C1 segment of cervical spinal cord (tissue), 14 donors: ENCODE measurements around the gene MAOB.
A peak's percentile ranks its signal among the peaks of the same experiment; 100 is the strongest.
"Not testable (repeated sequence)": the region's sequence is repeated elsewhere in the genome, so short reads cannot be mapped to it uniquely, and the experiment has no call there.

ENCODE experiments used
- DNase-seq, 14 donors: peaks; one replicate each; lab custom pipeline; 2025; lab: John Stamatoyannopoulos, UW

MAOB gene

GRCh38 chrX:43753637-43754036, 128.6 kb downstream of the MAOB start:
- no peak for DNase-seq

GRCh38 chrX:43750248-43750676, 132.0 kb downstream of the MAOB start:
- peak in 7 of 14 donors; percentile 2 to 20 (median 5) for DNase-seq

- DNase-seq: no peak
Measured at GRCh38 chrX:43747476-43747875, 134.8 kb downstream of the MAOB start.

GRCh38 chrX:43745938-43746721, 136.1 kb downstream of the MAOB start:
- no peak for DNase-seq

GRCh38 chrX:43744284-43744683, 138.0 kb downstream of the MAOB start:
- DNase-seq: no peak

GRCh38 chrX:43743100-43743822, 139.0 kb downstream of the MAOB start:
- DNase-seq: no peak

- DNase-seq: no peak
Measured at GRCh38 chrX:43741843-43742573, 140.2 kb downstream of the MAOB start.

GRCh38 chrX:43735957-43736356, 146.3 kb downstream of the MAOB start:
- DNase-seq: no peak

- DNase-seq: no peak
Measured at GRCh38 chrX:43735534-43735933, 146.7 kb downstream of the MAOB start.

- DNase-seq: no peak
Measured at GRCh38 chrX:43734444-43734843, 147.8 kb downstream of the MAOB start.

GRCh38 chrX:43733699-43734098, 148.6 kb downstream of the MAOB start:
- DNase-seq: no peak

GRCh38 chrX:43731086-43731485, 151.2 kb downstream of the MAOB start:
- DNase-seq: no peak

GRCh38 chrX:43728966-43729365, 153.3 kb downstream of the MAOB start:
- no peak for DNase-seq

- no peak for DNase-seq
Measured at GRCh38 chrX:43728002-43728401, 154.2 kb downstream of the MAOB start.

GRCh38 chrX:43727254-43727653, 155.0 kb downstream of the MAOB start:
- DNase-seq: not testable (repeated sequence)

GRCh38 chrX:43725227-43725626, 157.0 kb downstream of the MAOB start:
- DNase-seq: not testable (repeated sequence)

- no peak for DNase-seq
Measured at GRCh38 chrX:43720961-43721360, 161.3 kb downstream of the MAOB start.

- no peak for DNase-seq
Measured at GRCh38 chrX:43720082-43720481, 162.2 kb downstream of the MAOB start.

GRCh38 chrX:43718956-43719355, 163.3 kb downstream of the MAOB start:
- no peak for DNase-seq

GRCh38 chrX:43718546-43718945, 163.7 kb downstream of the MAOB start:
- DNase-seq: no peak

GRCh38 chrX:43718081-43718480, 164.2 kb downstream of the MAOB start:
- no peak for DNase-seq

GRCh38 chrX:43717161-43717560, 165.1 kb downstream of the MAOB start:
- DNase-seq: no peak
